Astrocyte of the hippocampus (primary cell): ENCODE data around the gene VPS13A.

Experiments used
- DNase-seq: peaks from one replicate; pipeline ENCODE4 v3.0.0; 2011; ENCODE audit warnings: low read depth, low spot score

VPS13A gene

GRCh38 chr9:77457916-77458592 is 280.7 kb downstream of the VPS13A start:
- DNase-seq: peak; percentile 90

- DNase-seq: no peak
Observed at GRCh38 chr9:77460938-77461337, 283.6 kb downstream of the VPS13A start.

- no peak for DNase-seq
Observed at GRCh38 chr9:77462066-77462465, 284.7 kb downstream of the VPS13A start.

GRCh38 chr9:77463151-77463550 is 285.8 kb downstream of the VPS13A start:
- DNase-seq: no peak

GRCh38 chr9:77464661-77465060 is 287.3 kb downstream of the VPS13A start:
- DNase-seq: peak; percentile 29

- DNase-seq: peak; percentile 70
Observed at GRCh38 chr9:77469515-77470231, 292.3 kb downstream of the VPS13A start.
